PC-3 (cell line): Measurements from ENCODE around the gene ADAMTS17. TPM values are rescaled to one million over a fixed set of nuclear protein-coding genes. Genes with fewer than 3 reads are reported as not detected.

Experiments used
- ATAC-seq: fragments of 200-7000 bp; cut with Tn5 transposase; 2 replicates; pipeline ENCODE4 v1.9.1; 2020; ENCODE audit warnings: mild to moderate bottlenecking, moderate library complexity
- BruUV-seq: library from RNA; stranded (reverse); fragments of 400-500 nt; replicated peaks from 2 replicates; lab custom pipeline; 2021; lab: Mats Ljungman, UMichigan
- CTCF ChIA-PET: fragments of 300-600 bp; sonication (Branson Sonifier 250); formaldehyde crosslinking; loops from one replicate; lab custom pipeline; 2022; ENCODE audit warnings: antibody characterized with exemption; lab: Charles Lee
- POLR2A ChIA-PET: fragments of 300-600 bp; sonication (Branson Sonifier 250); formaldehyde crosslinking; loops from one replicate; lab custom pipeline; 2022; ENCODE audit warnings: antibody characterized with exemption; ENCODE audit not compliant: unreplicated experiment; lab: Charles Lee
- DNase-seq: peaks from one replicate; pipeline ENCODE4 v3.0.0-alpha.2; 2015
- H2AFZ ChIP-seq: fragments of 300-600 bp; sonication (generic); 2 replicates; pipeline ENCODE4 v1.6.0; 2016; ENCODE audit warnings: antibody characterized with exemption, low read length
- H3F3A ChIP-seq: fragments of 300-600 bp; sonication (generic); one replicate; pipeline ENCODE4 v1.6.0; 2017; ENCODE audit warnings: antibody characterized with exemption, low read length, control low read depth, mild to moderate bottlenecking; ENCODE audit not compliant: unreplicated experiment
- H3K27ac ChIP-seq: fragments of 300-600 bp; sonication (generic); 2 replicates; pipeline ENCODE4 v1.5.1; 2016; ENCODE audit warnings: mild to moderate bottlenecking, low read length
- H3K27me3 ChIP-seq: fragments of 300-600 bp; sonication (generic); 2 replicates; pipeline ENCODE4 v1.6.1; 2016; ENCODE audit warnings: low read length, mixed read lengths
- H3K36me3 ChIP-seq: fragments of 300-600 bp; sonication (generic); 2 replicates; pipeline ENCODE4 v1.6.1; 2016; ENCODE audit warnings: low read depth, mixed run types, low read length, mixed read lengths
- H3K4me1 ChIP-seq: fragments of 300-600 bp; sonication (generic); 2 replicates; pipeline ENCODE4 v1.5.1; 2016; ENCODE audit warnings: low read length; ENCODE audit not compliant: insufficient read depth
- H3K4me2 ChIP-seq: fragments of 300-600 bp; sonication (generic); 2 replicates; pipeline ENCODE4 v1.6.0; 2016; ENCODE audit warnings: low read length
- H3K4me3 ChIP-seq: fragments of 300-600 bp; sonication (generic); 2 replicates; pipeline ENCODE4 v1.5.1; 2016; ENCODE audit warnings: mild to moderate bottlenecking, low read length, mixed read lengths
- H3K79me2 ChIP-seq: fragments of 300-600 bp; sonication (generic); 2 replicates; pipeline ENCODE4 v1.6.1; 2017; ENCODE audit warnings: low read length, mixed read lengths
- H3K9ac ChIP-seq: fragments of 300-600 bp; sonication (generic); 2 replicates; pipeline ENCODE4 v1.6.0; 2016; ENCODE audit warnings: mild to moderate bottlenecking, low read length
- H3K9me2 ChIP-seq: fragments of 300-600 bp; sonication (generic); replicated peaks from 2 replicates; pipeline ENCODE4 v1.6.1; 2016; ENCODE audit warnings: mixed run types, low read length, mixed read lengths
- H3K9me3 ChIP-seq: fragments of 300-600 bp; sonication (generic); 2 replicates; pipeline ENCODE4 v1.6.1; 2016; ENCODE audit warnings: low read length, mixed read lengths
- H4K20me1 ChIP-seq: fragments of 300-600 bp; sonication (generic); 2 replicates; pipeline ENCODE4 v1.6.1; 2016; ENCODE audit warnings: low read length, mixed read lengths
- EZH2 ChIP-seq: fragments of 300-600 bp; sonication (generic); IDR thresholded peaks from one replicate; pipeline ENCODE4 v1.6.1; 2017; ENCODE audit warnings: antibody characterized with exemption, mild to moderate bottlenecking, low read length; ENCODE audit not compliant: unreplicated experiment
- EZH2phosphoT487 ChIP-seq: fragments of 300-600 bp; sonication (generic); IDR thresholded peaks from 2 replicates; pipeline ENCODE4 v1.6.1; 2018; ENCODE audit warnings: mild to moderate bottlenecking, antibody characterized with exemption, low read length, borderline replicate concordance
- intact Hi-C: fragments of 100-400 bp; cut with micrococcal nuclease; formaldehyde crosslinking; loops from 2 replicates; pipeline ENCODE4 v1.9.0; 2023
- total RNA-seq: library from RNA; depleted of rRNA; stranded (reverse); fragments of >200 nt; gene quantifications from 2 replicates; pipeline ENCODE4 v1.2.3, GENCODE V29; 2014
- TF ChIP-seq, protein P1 (sequence below): fragments of 300-600 bp; sonication (generic); conservative IDR thresholded peaks from 2 replicates; pipeline ENCODE4 v1.5.1; 2017; ENCODE audit warnings: antibody characterized with exemption, low read depth, mild to moderate bottlenecking, low read length

ADAMTS17 gene
- total RNA-seq, 1 experiment from 2014 or later = 6.9 TPM

DNA sequence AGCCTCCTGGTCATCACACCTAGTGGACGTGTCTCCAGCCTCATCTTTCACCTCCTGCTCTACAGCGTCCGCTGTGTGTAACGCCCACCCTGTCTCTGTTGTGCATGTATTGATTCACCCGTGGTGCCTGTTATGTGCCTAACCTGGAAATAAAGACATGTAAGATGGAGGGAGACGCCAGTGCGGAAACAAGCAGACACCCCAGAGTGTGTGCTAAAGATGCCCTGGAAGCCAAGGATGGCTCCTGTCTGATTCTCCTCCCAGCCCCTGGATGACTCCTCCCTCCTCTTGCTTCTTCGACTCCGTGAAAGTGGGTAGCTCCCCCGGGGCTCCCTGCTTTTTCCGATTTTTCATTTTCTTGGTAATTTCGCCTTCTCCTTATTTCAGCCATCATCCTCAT, 241.8 kb downstream of the ADAMTS17 start:
- Histone ChIP-seq H3K36me3 (no peaks in the 10 kb centered on the region), H3K9ac (no peak overlapping the region), H2AFZ (no peak overlapping the region), H3K4me3 (no peak overlapping the region), H3K27ac (no peak overlapping the region), H4K20me1 (no peaks in the 10 kb centered on the region), H3K9me3 (no peaks in the 10 kb centered on the region), H3K4me2 (no peak overlapping the region), H3K4me1 (peaks cover 17% of the 10 kb centered on the region), H3K79me2 (no peaks in the 10 kb centered on the region), H3F3A (no peaks in the 10 kb centered on the region), H3K27me3 (no peaks in the 10 kb centered on the region), H3K9me2 (no peaks in the 10 kb centered on the region)
- POLR2A ChIA-PET = no interaction called here
- intact Hi-C loops = no loop called here
- DNase-seq (no peak), ATAC-seq (no peak)
- no peak for TF ChIP-seq EZH2phosphoT487
- TF ChIP-seq, protein P1, sequence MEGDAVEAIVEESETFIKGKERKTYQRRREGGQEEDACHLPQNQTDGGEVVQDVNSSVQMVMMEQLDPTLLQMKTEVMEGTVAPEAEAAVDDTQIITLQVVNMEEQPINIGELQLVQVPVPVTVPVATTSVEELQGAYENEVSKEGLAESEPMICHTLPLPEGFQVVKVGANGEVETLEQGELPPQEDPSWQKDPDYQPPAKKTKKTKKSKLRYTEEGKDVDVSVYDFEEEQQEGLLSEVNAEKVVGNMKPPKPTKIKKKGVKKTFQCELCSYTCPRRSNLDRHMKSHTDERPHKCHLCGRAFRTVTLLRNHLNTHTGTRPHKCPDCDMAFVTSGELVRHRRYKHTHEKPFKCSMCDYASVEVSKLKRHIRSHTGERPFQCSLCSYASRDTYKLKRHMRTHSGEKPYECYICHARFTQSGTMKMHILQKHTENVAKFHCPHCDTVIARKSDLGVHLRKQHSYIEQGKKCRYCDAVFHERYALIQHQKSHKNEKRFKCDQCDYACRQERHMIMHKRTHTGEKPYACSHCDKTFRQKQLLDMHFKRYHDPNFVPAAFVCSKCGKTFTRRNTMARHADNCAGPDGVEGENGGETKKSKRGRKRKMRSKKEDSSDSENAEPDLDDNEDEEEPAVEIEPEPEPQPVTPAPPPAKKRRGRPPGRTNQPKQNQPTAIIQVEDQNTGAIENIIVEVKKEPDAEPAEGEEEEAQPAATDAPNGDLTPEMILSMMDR = no peak
- TF ChIP-seq EZH2 = no peak
- BruUV-seq = no TSS peak
- CTCF ChIA-PET = no interaction called here

- Histone ChIP-seq H3K36me3 (no peaks in the 10 kb centered on the region), H3K4me2 (no peak overlapping the region), H3K9me3 (no peaks in the 10 kb centered on the region), H3K4me3 (no peak overlapping the region), H3K9ac (no peak overlapping the region), H3K27me3 (no peaks in the 10 kb centered on the region), H3K79me2 (no peaks in the 10 kb centered on the region), H3F3A (no peaks in the 10 kb centered on the region), H4K20me1 (no peaks in the 10 kb centered on the region), H3K27ac (no peak overlapping the region), H3K4me1 (peaks cover 29% of the 10 kb centered on the region), H3K9me2 (no peaks in the 10 kb centered on the region), H2AFZ (no peak overlapping the region)
- ATAC-seq (no peak), DNase-seq (no peak)
- BruUV-seq = no TSS peak
- ChIA-PET POLR2A (no interaction called here), CTCF (no interaction called here)
- intact Hi-C loops = no loop called here
- TF ChIP-seq EZH2 (no peak), EZH2phosphoT487 (no peak)
- TF ChIP-seq, protein P1 = no peak
These were observed 243.1 kb downstream of the ADAMTS17 start for GRCh38 chr15:100098705-100099104.

GRCh38 chr15:100097342-100098127, 244.2 kb downstream of the ADAMTS17 start:
- Histone ChIP-seq H3K9me2 (no peaks in the 10 kb centered on the region), H4K20me1 (no peaks in the 10 kb centered on the region), H3K9me3 (no peaks in the 10 kb centered on the region), H2AFZ (no peak overlapping the region), H3K4me2 (no peak overlapping the region), H3K79me2 (no peaks in the 10 kb centered on the region), H3F3A (no peaks in the 10 kb centered on the region), H3K4me1 (peaks cover 37% of the 10 kb centered on the region), H3K27ac (no peak overlapping the region), H3K9ac (no peak overlapping the region), H3K27me3 (no peaks in the 10 kb centered on the region), H3K4me3 (no peak overlapping the region), H3K36me3 (no peaks in the 10 kb centered on the region)
- TF ChIP-seq EZH2phosphoT487 = no peak
- TF ChIP-seq, protein P1 = no peak
- TF ChIP-seq EZH2 = no peak
- POLR2A ChIA-PET = no interaction called here
- intact Hi-C loops = no loop called here
- DNase-seq (no peak), ATAC-seq (no peak)
- CTCF ChIA-PET = no interaction called here
- BruUV-seq = no TSS peak
